Measurements from ENCODE around the gene RHBG. TPM values are rescaled to one million over a fixed set of nuclear protein-coding genes. Genes with fewer than 3 reads are reported as not detected.

The RHBG gene
- total RNA-seq, 4 donors from 2014 or later, result 0.23 to 1.6 (median 1.1) TPM

GRCh38 chr1:156390469-156391365 lies 21.7 kb downstream of the RHBG start:
- TF ChIP-seq POLR2A (IDR thresholded peaks at IDR 0.05), result no peak
- TF ChIP-seq, protein P1, sequence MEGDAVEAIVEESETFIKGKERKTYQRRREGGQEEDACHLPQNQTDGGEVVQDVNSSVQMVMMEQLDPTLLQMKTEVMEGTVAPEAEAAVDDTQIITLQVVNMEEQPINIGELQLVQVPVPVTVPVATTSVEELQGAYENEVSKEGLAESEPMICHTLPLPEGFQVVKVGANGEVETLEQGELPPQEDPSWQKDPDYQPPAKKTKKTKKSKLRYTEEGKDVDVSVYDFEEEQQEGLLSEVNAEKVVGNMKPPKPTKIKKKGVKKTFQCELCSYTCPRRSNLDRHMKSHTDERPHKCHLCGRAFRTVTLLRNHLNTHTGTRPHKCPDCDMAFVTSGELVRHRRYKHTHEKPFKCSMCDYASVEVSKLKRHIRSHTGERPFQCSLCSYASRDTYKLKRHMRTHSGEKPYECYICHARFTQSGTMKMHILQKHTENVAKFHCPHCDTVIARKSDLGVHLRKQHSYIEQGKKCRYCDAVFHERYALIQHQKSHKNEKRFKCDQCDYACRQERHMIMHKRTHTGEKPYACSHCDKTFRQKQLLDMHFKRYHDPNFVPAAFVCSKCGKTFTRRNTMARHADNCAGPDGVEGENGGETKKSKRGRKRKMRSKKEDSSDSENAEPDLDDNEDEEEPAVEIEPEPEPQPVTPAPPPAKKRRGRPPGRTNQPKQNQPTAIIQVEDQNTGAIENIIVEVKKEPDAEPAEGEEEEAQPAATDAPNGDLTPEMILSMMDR (IDR thresholded peaks at IDR 0.05), result no peak
- H3K36me3 ChIP-seq, result no peaks in the 10 kb centered on the region
- H3K27me3 ChIP-seq, result peaks cover 0 to 75% (median 5%) of the 10 kb centered on the region in 4 donors
- H3K4me3 ChIP-seq, result no peak overlapping the region
- no peak for DNase-seq
- intact Hi-C loops (cut with DNase I), result no loop called here
- peaks cover 0 to 10% (median 6%) of the 10 kb centered on the region in 3 donors for H3K4me1 ChIP-seq
- H3K9me3 ChIP-seq, result no peaks in the 10 kb centered on the region
- 52 to 56% methylated on average over 10 to 11 of the region's 20 CpGs for WGBS, 2 donors
- H3K27ac ChIP-seq, result no peak overlapping the region

GRCh38 chr1:156391366-156391677 lies 22.3 kb downstream of the RHBG start:
- H3K4me1 ChIP-seq, result peaks cover 0 to 10% (median 6%) of the 10 kb centered on the region in 3 donors
- H3K27ac ChIP-seq, result no peak overlapping the region
- H3K9me3 ChIP-seq, result no peaks in the 10 kb centered on the region
- no peak for DNase-seq
- peaks cover 0 to 69% (median 5%) of the 10 kb centered on the region in 4 donors for H3K27me3 ChIP-seq
- 85 to 87% methylated on average over 7 to 8 of the region's 11 CpGs for WGBS, 2 donors
- TF ChIP-seq POLR2A (IDR thresholded peaks at IDR 0.05), result no peak
- TF ChIP-seq, protein P1 (IDR thresholded peaks at IDR 0.05), result no peak
- H3K36me3 ChIP-seq, result no peaks in the 10 kb centered on the region
- intact Hi-C loops (cut with DNase I), result no loop called here
- H3K4me3 ChIP-seq, result no peak overlapping the region

DNA sequence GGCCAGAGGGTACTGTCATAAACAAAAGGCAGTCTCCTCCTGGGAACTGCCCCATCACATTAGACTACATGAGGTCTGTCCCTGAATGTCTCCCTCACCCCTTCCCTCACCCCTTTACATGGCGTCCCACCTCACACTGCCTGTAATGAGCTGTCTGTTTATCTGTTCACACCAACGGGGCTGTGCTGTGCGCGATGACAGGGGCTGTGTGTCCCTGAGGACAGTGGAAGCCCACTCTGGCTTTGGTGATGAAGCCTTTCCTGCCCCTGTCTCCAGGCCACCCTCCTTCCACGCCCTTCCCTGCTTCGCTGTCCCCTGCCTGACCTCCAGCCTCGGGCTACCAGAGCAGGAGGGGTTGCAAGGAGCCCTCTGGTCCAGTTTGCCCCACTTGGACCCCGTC lies 22.7 kb downstream of the RHBG start:
- intact Hi-C loops (cut with DNase I), result no loop called here
- 69 to 75% methylated on average over 4 to 8 of the region's 8 CpGs for WGBS, 2 donors
- no peaks in the 10 kb centered on the region for H3K36me3 ChIP-seq
- H3K9me3 ChIP-seq, result no peaks in the 10 kb centered on the region
- H3K4me3 ChIP-seq, result no peak overlapping the region
- H3K27me3 ChIP-seq, result peaks cover 0 to 65% (median 5%) of the 10 kb centered on the region in 4 donors
- TF ChIP-seq, protein P1 (IDR thresholded peaks at IDR 0.05), result no peak
- no peak for TF ChIP-seq POLR2A (IDR thresholded peaks at IDR 0.05)
- no peak for DNase-seq
- peaks cover 0 to 10% (median 6%) of the 10 kb centered on the region in 3 donors for H3K4me1 ChIP-seq
- no peak overlapping the region for H3K27ac ChIP-seq

DNA sequence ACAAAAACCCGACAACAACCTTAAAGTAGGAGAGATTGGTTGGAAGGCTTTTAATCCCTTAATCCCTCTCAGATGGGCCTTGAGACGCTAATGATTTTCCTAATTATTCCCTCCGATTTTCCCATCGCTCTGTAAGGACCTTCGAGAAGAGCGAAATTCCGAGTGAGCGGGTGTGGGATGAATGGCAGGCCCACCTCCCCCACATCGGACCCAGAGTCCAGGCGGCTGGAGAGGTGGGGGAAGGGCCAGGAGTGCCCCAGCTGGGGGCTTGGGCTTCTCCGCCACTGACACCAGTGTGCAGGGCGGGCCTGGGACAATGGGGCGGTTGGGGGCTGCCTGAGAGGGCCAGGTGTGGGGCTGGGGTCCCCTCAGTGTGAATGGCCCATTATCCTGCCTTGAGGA lies 23.4 kb downstream of the RHBG start:
- no peak for TF ChIP-seq POLR2A (IDR thresholded peaks at IDR 0.05)
- TF ChIP-seq, protein P1 (IDR thresholded peaks at IDR 0.05), result no peak
- Histone ChIP-seq H3K9me3 (no peaks in the 10 kb centered on the region), H3K4me1 (peaks cover 0 to 10% (median 6%) of the 10 kb centered on the region in 3 donors), H3K4me3 (no peak overlapping the region), H3K27me3 (peaks cover 0 to 57% (median 5%) of the 10 kb centered on the region in 4 donors), H3K36me3 (no peaks in the 10 kb centered on the region), H3K27ac (no peak overlapping the region)
- intact Hi-C loops (cut with DNase I), result no loop called here
- 89 to 91% methylated on average over 7 to 9 of the region's 13 CpGs for WGBS, 2 donors
- no peak for DNase-seq

DNA sequence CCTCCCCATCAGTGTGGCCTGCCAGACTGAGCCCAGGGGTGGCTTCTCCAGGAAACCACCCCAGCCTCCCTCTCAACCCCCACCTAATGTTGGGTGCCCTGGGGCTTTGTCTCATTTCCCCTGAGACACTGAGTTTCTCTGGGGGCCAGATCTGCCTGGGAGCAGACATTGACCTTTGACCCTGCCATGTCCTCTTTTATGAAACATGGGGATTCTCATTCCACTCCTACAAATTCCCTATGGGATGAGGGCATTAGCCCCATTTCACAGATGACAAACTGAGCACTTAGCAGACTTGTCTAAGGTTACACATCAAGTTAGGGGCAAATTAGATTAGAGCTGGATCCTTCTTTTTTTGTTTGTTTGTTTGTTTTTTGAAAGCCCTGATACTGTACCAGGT lies 24.1 kb downstream of the RHBG start:
- Histone ChIP-seq H3K4me3 (no peak overlapping the region), H3K27me3 (peaks cover 0 to 51% (median 4%) of the 10 kb centered on the region in 4 donors), H3K4me1 (peaks cover 0 to 7% (median 6%) of the 10 kb centered on the region in 3 donors), H3K9me3 (no peaks in the 10 kb centered on the region), H3K36me3 (no peaks in the 10 kb centered on the region), H3K27ac (no peak overlapping the region)
- TF ChIP-seq, protein P1 (IDR thresholded peaks at IDR 0.05), result no peak
- no peak for TF ChIP-seq POLR2A (IDR thresholded peaks at IDR 0.05)
- DNase-seq, result no peak
- intact Hi-C loops (cut with DNase I), result no loop called here
